HL-60 (cell line): Measurements from ENCODE around the gene HS3ST4.

Experiments used
- DNase-seq, 2 experiments: peaks; one replicate each; pipeline ENCODE4 v3.0.0-alpha.2; 2010 to 2020; ENCODE audit warnings: low read depth in 1 of 2, low spot score in 1 of 2
- H3K27ac ChIP-seq: fragments of 250-450 bp; sonication (Bioruptor Pico); replicated peaks from 2 replicates; pipeline ENCODE4 v1.5.1; 2020; ENCODE audit warnings: mild to moderate bottlenecking, moderate library complexity
- H3K27me3 ChIP-seq: fragments of 250-450 bp; sonication (Bioruptor Pico); 2 replicates; pipeline ENCODE4 v1.5.1; 2021; ENCODE audit warnings: mild to moderate bottlenecking, moderate library complexity; ENCODE audit not compliant: insufficient read depth, poor library complexity, severe bottlenecking
- H3K4me3 ChIP-seq: replicated peaks from 2 replicates; pipeline ENCODE4 v1.5.1; 2011; ENCODE audit warnings: mild to moderate bottlenecking, control low read depth, low read length; ENCODE audit not compliant: insufficient read depth
- GABPA ChIP-seq: IDR thresholded peaks from 2 replicates; pipeline ENCODE4 v1.6.1; 2012; ENCODE audit warnings: low read depth
- POLR2AphosphoS5 ChIP-seq: IDR thresholded peaks from 2 replicates; pipeline ENCODE4 v1.6.1; 2012; ENCODE audit warnings: low read depth
- SPI1 ChIP-seq: IDR thresholded peaks from 2 replicates; pipeline ENCODE4 v1.6.1; 2012; ENCODE audit warnings: low read depth, mild to moderate bottlenecking, borderline replicate concordance
- TF ChIP-seq, protein P1 (sequence below): IDR thresholded peaks from one replicate; pipeline ENCODE4 v1.5.1; 2011; ENCODE audit warnings: low read length, control low read depth, inconsistent platforms; ENCODE audit not compliant: insufficient read depth
- TF ChIP-seq, protein P2 (sequence below): IDR thresholded peaks from 2 replicates; pipeline ENCODE4 v1.6.1; 2012; ENCODE audit warnings: low read depth; ENCODE audit not compliant: insufficient replicate concordance

HS3ST4 gene

DNA sequence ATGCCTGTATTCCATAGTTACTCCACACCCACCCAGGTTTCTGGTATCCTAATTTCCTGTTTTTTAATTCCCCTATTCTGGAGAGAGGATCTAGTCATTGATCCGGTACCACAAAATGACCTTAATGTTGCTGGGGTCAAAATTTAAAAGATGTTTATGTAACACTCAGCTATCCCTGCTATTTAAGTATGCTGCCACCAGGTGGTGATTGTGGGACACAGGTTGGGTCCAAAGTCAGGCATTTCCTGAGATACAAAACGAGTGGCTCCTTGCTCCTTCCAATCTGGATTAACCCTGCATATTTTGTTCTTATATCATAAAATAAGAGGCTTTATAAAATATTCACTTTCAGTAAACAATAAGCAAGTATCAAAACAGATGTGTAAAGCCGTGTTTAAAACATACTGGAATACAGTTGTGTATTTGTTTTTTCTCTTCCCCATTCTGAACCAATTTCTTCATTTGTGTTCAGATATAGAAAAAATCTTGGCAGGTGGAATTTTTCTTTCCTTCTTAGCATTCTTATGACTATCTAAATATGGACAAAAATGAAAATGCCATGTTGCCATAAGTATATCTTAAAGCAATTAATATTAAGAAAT is 16.3 kb downstream of the HS3ST4 start:
- no peak overlapping the region for H3K4me3 ChIP-seq
- TF ChIP-seq, protein P1, sequence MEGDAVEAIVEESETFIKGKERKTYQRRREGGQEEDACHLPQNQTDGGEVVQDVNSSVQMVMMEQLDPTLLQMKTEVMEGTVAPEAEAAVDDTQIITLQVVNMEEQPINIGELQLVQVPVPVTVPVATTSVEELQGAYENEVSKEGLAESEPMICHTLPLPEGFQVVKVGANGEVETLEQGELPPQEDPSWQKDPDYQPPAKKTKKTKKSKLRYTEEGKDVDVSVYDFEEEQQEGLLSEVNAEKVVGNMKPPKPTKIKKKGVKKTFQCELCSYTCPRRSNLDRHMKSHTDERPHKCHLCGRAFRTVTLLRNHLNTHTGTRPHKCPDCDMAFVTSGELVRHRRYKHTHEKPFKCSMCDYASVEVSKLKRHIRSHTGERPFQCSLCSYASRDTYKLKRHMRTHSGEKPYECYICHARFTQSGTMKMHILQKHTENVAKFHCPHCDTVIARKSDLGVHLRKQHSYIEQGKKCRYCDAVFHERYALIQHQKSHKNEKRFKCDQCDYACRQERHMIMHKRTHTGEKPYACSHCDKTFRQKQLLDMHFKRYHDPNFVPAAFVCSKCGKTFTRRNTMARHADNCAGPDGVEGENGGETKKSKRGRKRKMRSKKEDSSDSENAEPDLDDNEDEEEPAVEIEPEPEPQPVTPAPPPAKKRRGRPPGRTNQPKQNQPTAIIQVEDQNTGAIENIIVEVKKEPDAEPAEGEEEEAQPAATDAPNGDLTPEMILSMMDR, result peak; percentile 31
- no peak for TF ChIP-seq GABPA
- H3K27ac ChIP-seq, result no peak overlapping the region
- peak; percentile 20 to 36 for DNase-seq
- H3K27me3 ChIP-seq, result peaks cover 2% of the 10 kb centered on the region

DNA sequence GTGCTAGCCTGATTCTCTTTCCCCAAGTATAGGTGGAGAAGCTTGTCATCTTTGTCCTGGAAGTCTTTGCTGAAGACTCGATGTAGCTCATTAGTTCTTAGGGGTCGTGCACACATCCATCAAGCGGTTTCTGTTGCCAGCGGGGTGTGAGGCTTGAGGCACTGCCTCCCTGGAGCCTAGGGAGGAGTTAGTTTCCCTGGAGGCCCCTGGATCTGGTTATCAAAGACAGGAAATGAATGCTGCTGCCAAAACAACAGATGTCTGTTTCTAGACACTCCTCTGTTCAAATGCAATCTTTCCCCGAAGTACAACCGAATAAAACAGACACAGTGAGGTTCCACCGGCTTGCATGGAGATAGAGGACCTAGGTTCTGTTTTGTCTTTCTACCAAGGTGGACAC is 17.5 kb downstream of the HS3ST4 start:
- TF ChIP-seq SPI1 (no peak), GABPA (no peak), POLR2AphosphoS5 (no peak)
- TF ChIP-seq, protein P2, sequence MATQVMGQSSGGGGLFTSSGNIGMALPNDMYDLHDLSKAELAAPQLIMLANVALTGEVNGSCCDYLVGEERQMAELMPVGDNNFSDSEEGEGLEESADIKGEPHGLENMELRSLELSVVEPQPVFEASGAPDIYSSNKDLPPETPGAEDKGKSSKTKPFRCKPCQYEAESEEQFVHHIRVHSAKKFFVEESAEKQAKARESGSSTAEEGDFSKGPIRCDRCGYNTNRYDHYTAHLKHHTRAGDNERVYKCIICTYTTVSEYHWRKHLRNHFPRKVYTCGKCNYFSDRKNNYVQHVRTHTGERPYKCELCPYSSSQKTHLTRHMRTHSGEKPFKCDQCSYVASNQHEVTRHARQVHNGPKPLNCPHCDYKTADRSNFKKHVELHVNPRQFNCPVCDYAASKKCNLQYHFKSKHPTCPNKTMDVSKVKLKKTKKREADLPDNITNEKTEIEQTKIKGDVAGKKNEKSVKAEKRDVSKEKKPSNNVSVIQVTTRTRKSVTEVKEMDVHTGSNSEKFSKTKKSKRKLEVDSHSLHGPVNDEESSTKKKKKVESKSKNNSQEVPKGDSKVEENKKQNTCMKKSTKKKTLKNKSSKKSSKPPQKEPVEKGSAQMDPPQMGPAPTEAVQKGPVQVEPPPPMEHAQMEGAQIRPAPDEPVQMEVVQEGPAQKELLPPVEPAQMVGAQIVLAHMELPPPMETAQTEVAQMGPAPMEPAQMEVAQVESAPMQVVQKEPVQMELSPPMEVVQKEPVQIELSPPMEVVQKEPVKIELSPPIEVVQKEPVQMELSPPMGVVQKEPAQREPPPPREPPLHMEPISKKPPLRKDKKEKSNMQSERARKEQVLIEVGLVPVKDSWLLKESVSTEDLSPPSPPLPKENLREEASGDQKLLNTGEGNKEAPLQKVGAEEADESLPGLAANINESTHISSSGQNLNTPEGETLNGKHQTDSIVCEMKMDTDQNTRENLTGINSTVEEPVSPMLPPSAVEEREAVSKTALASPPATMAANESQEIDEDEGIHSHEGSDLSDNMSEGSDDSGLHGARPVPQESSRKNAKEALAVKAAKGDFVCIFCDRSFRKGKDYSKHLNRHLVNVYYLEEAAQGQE, result no peak
- no peak overlapping the region for H3K4me3 ChIP-seq
- H3K27ac ChIP-seq, result no peak overlapping the region
- H3K27me3 ChIP-seq, result peaks cover 2% of the 10 kb centered on the region
- no peak for DNase-seq

DNA sequence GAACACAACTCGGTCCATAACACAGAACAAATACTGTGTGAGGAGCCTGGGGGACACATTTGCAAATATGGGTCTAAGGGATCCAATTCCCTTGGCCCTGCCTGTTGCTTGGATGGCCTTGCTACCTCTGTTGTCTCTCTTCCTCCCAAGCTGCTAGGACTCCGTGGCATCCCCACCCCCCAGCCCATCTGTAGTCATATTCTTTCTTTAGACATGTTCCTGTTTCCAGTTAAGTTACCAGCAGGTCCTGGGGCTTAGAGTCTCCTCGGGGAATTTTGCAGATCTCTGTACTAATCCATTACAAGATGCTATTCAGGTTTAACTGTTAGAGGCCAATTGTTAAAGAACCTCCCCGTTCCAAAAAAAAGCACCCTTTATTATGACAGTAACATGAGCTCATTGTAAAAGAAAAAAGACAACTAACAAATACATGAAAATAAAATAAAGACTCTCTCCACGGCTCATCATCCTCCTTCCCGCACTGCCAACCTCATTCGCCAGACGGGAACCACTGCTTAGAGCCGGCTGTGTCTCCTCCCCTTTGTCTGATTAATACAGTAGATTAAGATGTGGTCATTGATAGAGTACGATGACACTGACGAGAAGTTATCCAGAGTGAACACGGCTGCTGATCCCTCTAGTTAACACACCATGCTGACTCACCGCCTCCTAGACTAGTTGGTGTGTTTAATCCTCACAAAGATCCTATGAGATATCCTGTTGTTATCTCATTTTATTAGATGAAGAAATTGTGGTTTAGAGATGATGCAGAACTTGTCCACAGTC is 22.2 kb downstream of the HS3ST4 start:
- Histone ChIP-seq H3K4me3 (no peak overlapping the region), H3K27ac (no peak overlapping the region), H3K27me3 (no peaks in the 10 kb centered on the region)
- TF ChIP-seq, protein P1, result no peak
- TF ChIP-seq POLR2AphosphoS5 (no peak), SPI1 (no peak), GABPA (no peak)
- TF ChIP-seq, protein P2, result no peak
- DNase-seq, result no peak

DNA sequence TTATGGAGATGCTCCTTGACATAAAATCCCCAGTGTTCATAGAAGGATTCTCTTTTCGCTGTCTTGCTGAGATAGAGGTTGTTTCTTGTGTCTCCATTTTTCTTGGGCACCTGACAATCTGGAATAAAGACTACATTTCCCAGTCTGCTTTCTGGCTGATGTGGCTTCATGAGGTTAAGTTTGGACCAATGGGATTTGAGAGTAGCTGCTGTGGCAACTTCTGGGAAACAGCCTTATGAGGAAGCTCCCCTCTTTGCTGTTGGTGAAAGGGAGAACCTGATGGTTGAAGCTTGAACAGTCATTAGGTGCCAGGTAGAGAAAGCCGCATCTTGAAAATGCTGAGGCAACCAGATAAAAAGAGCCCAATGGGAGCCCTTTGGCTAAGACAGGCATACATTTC is 24.4 kb downstream of the HS3ST4 start:
- H3K4me3 ChIP-seq, result no peak overlapping the region
- TF ChIP-seq, protein P1, result no peak
- TF ChIP-seq SPI1, result no peak
- TF ChIP-seq, protein P2, result no peak
- no peak for TF ChIP-seq GABPA
- no peak for DNase-seq

More for the DNA sequence above, 24.4 kb downstream of the HS3ST4 start:
- no peaks in the 10 kb centered on the region for H3K27me3 ChIP-seq
- H3K27ac ChIP-seq, result no peak overlapping the region
